B cell (primary cell): ENCODE results near the gene POLRMT. TPM values are rescaled to one million over a fixed set of nuclear protein-coding genes. Genes with fewer than 3 reads are reported as not detected.

Experiments
- ATAC-seq: fragments of 200-7000 bp; cut with Tn5 transposase; one replicate; pipeline ENCODE4 v1.10.0; 2021; ENCODE audit warnings: low read depth, mild to moderate bottlenecking, moderate number of reproducible peaks, moderate library complexity
- CTCF ChIA-PET: fragments of 350-600 bp; sonication (Branson Sonifier 250); formaldehyde crosslinking; loops from one replicate; lab custom pipeline; 2021; ENCODE audit warnings: antibody characterized with exemption, inconsistent platforms; lab: Charles Lee
- POLR2A ChIA-PET: fragments of 350-600 bp; sonication (Branson Sonifier 250); formaldehyde crosslinking; loops from one replicate; lab custom pipeline; 2021; ENCODE audit warnings: antibody characterized with exemption; lab: Charles Lee
- DNase-seq: peaks from one replicate; pipeline ENCODE4 v3.0.0; 2013
- H2AFZ ChIP-seq: 2 replicates; pipeline ENCODE4 v1.6.1; 2012; ENCODE audit warnings: mild to moderate bottlenecking, low read depth, low read length; ENCODE audit not compliant: insufficient read depth, poor library complexity, severe bottlenecking
- H3K27ac ChIP-seq, 2 donors: 1 replicate in 1 of 2; 2 replicates in 1 of 2; pipeline ENCODE4 v1.5.1; 2012 to 2013; ENCODE audit warnings: low read length in 2 of 2, mild to moderate bottlenecking in 2 of 2, moderate library complexity in 1 of 2
- H3K27me3 ChIP-seq, 4 experiments: fragments of 200-600 bp in 1 of 4; sonication (generic) in 1 of 4; replicated peaks in 1 of 4; 1 replicate in 2 of 4; 2 replicates in 2 of 4; pipeline versions ENCODE4 v1.6.1 to v1.7.0; 2013 to 2016; ENCODE audit warnings: low read length in 3 of 4, mild to moderate bottlenecking in 2 of 4, mixed read lengths in 1 of 4, moderate library complexity in 1 of 4; ENCODE audit not compliant: insufficient read depth in 4 of 4, control insufficient read depth in 3 of 4; ENCODE audit errors: control extremely low read depth in 1 of 4
- H3K36me3 ChIP-seq, 2 experiments: replicated peaks in 1 of 2; 1 replicate in 1 of 2; 2 replicates in 1 of 2; pipeline versions ENCODE4 v1.6.1 to v1.7.1; 2013; ENCODE audit warnings: low read length in 1 of 2; ENCODE audit not compliant: insufficient read depth in 2 of 2, control insufficient read depth in 1 of 2; ENCODE audit errors: control extremely low read depth in 1 of 2, extremely low read depth in 1 of 2
- H3K4me1 ChIP-seq, 2 donors: fragments of 200-600 bp in 1 of 2; sonication (generic) in 1 of 2; 1 replicate in 1 of 2; 2 replicates in 1 of 2; pipeline versions ENCODE4 v1.5.1 to v1.6.1; 2013 to 2017; ENCODE audit warnings: low read length in 2 of 2; ENCODE audit not compliant: control insufficient read depth in 2 of 2, insufficient read depth in 2 of 2
- H3K4me2 ChIP-seq: replicated peaks from 2 replicates; pipeline ENCODE3; 2012; ENCODE audit warnings: mild to moderate bottlenecking, low read depth, low read length; ENCODE audit not compliant: poor library complexity, severe bottlenecking
- H3K4me3 ChIP-seq, 5 experiments: fragments of 200-600 bp in 1 of 5; sonication (generic) in 1 of 5; 1 replicate in 3 of 5; 2 replicates in 2 of 5; pipeline versions ENCODE4 v1.5.1 to v1.7.0; 2011 to 2016; ENCODE audit warnings: low read length in 4 of 5, mild to moderate bottlenecking in 4 of 5, low read depth in 2 of 5, control low read depth in 1 of 5, moderate library complexity in 1 of 5; ENCODE audit not compliant: insufficient read depth in 1 of 5; ENCODE audit errors: control extremely low read depth in 1 of 5, extremely low read depth in 1 of 5
- H3K79me2 ChIP-seq: fragments of 200-600 bp; sonication (generic); one replicate; pipeline ENCODE4 v1.6.0; 2016; ENCODE audit warnings: low read length; ENCODE audit not compliant: control insufficient read depth, insufficient read depth
- H3K9ac ChIP-seq: fragments of 200-600 bp; sonication (generic); 2 replicates; pipeline ENCODE4 v1.6.1; 2017; ENCODE audit warnings: mild to moderate bottlenecking, low read length, moderate library complexity
- H3K9me3 ChIP-seq, 3 donors: one replicate each; pipeline versions ENCODE4 v1.6.1 to v1.7.1; 2013; ENCODE audit warnings: low read length in 2 of 3; ENCODE audit not compliant: control insufficient read depth in 2 of 3, insufficient read depth in 1 of 3; ENCODE audit errors: control extremely low read depth in 1 of 3
- H4K20me1 ChIP-seq: 2 replicates; pipeline ENCODE4 v1.6.0; 2012; ENCODE audit warnings: mild to moderate bottlenecking, low read length; ENCODE audit not compliant: insufficient read depth, control insufficient read depth, poor library complexity, severe bottlenecking
- H3K27ac Mint-ChIP-seq: one replicate; pipeline ENCODE4 v1.8.0; 2021; ENCODE audit warnings: mixed read lengths
- H3K27me3 Mint-ChIP-seq: one replicate; pipeline ENCODE4 v1.8.0; 2021; ENCODE audit warnings: mixed read lengths
- H3K4me1 Mint-ChIP-seq: one replicate; pipeline ENCODE4 v1.8.0; 2021; ENCODE audit warnings: mixed read lengths
- H3K4me3 Mint-ChIP-seq: one replicate; pipeline ENCODE4 v1.8.0; 2021; ENCODE audit warnings: mixed read lengths
- H3K9me3 Mint-ChIP-seq: one replicate; pipeline ENCODE4 v1.8.0; 2022; ENCODE audit warnings: mixed read lengths; ENCODE audit not compliant: insufficient read depth
- EZH2 ChIP-seq: IDR thresholded peaks from 2 replicates; pipeline ENCODE4 v1.6.1; 2012; ENCODE audit warnings: borderline replicate concordance, low read depth, mild to moderate bottlenecking, moderate library complexity, low read length; ENCODE audit not compliant: insufficient read depth, poor library complexity, severe bottlenecking
- WGBS: methylation state at CpG from one replicate; pipeline ENCODE4 v1.1.5; 2013; ENCODE audit warnings: missing lambda C conversion rate; ENCODE audit not compliant: insufficient coverage; 5-methylcytosine and 5-hydroxymethylcytosine counted together
- intact Hi-C: fragments of 100-400 bp; cut with micrococcal nuclease; formaldehyde crosslinking; loops from one replicate; pipeline ENCODE4 v1.10.0; 2022
- polyA plus RNA-seq: library from polyadenylated mRNA; depleted of rRNA; stranded (reverse); fragments of >200 nt; gene quantifications from 2 replicates; pipeline ENCODE4 v1.2.3, GENCODE V29; 2012
- total RNA-seq, 2 donors: library from RNA; stranded (reverse); fragments of 120-200 nt in 1 of 2; gene quantifications; 1 replicate in 1 of 2; 2 replicates in 1 of 2; pipeline versions ENCODE4 v1.2.3 to v1.2.4, GENCODE V29; 2013 to 2022
- TF ChIP-seq, protein P1 (sequence below): fragments of 200-600 bp; IDR thresholded peaks from one replicate; pipeline ENCODE4 v1.8.0; 2022; ENCODE audit warnings: antibody characterized with exemption, mild to moderate bottlenecking

POLRMT gene
- total and polyA plus RNA-seq, 2 donors (not counting 1 experiment from before 2014, with no cell fraction given): 77.8 to 98.0 TPM

DNA sequence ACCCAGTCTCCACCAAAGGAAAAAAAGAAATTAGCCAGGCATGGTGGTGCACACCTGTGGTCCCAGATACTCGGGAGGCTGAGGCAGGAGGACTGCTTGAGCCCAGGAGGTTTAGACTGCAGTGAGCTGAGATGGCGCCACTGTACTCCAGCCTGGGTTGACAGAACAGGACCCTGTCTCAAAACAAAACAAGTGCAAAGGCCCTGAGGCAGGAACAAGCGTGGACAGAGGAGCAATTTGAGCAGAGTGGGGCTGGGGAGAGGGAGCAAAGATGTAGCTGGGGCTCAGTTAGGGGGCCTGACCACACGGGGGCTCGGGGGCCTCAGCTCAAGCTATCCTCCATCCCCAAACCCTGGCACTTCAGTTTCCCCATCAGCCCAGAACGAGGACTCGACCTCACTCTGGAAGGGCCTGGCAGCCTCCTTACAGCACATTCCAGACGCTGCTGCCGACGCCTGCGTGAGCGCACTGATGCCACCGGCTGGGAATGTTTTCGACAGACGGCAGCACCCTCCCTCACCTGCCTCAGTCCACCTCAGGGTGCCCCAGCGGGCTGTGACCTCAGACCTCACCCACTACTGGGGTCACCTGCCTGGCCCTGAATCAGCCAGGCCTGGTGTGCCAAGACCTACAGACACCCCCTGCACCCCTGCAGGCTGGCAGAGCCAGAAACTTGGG lies 1.8 kb upstream of the POLRMT start:
- Histone ChIP-seq H4K20me1 (peaks cover 33% of the 10 kb centered on the region), H3K36me3 (peaks cover 0 to 8% of the 10 kb centered on the region in 2 experiments), H3K4me3 (no peak overlapping the region), H3K9me3 (peaks cover 0 to 6% (median 0%) of the 10 kb centered on the region in 3 donors), H3K4me2 (no peak overlapping the region), H3K4me1 (peaks cover 25 to 54% of the 10 kb centered on the region in 2 donors), H3K79me2 (peaks cover 42% of the 10 kb centered on the region), H3K27me3 (peaks cover 0 to 2% (median 0%) of the 10 kb centered on the region in 4 experiments), H3K27ac (no peak overlapping the region), H3K9ac (no peak overlapping the region), H2AFZ (no peak overlapping the region)
- ATAC-seq: no peak
- peaks cover 37% of the 10 kb centered on the region for H3K4me1 Mint-ChIP-seq
- CTCF ChIA-PET: no interaction called here
- WGBS: 94% methylated on average over 15 of the region's 16 CpGs
- no peak for TF ChIP-seq EZH2
- TF ChIP-seq, protein P1, sequence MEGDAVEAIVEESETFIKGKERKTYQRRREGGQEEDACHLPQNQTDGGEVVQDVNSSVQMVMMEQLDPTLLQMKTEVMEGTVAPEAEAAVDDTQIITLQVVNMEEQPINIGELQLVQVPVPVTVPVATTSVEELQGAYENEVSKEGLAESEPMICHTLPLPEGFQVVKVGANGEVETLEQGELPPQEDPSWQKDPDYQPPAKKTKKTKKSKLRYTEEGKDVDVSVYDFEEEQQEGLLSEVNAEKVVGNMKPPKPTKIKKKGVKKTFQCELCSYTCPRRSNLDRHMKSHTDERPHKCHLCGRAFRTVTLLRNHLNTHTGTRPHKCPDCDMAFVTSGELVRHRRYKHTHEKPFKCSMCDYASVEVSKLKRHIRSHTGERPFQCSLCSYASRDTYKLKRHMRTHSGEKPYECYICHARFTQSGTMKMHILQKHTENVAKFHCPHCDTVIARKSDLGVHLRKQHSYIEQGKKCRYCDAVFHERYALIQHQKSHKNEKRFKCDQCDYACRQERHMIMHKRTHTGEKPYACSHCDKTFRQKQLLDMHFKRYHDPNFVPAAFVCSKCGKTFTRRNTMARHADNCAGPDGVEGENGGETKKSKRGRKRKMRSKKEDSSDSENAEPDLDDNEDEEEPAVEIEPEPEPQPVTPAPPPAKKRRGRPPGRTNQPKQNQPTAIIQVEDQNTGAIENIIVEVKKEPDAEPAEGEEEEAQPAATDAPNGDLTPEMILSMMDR: no peak
- no peaks in the 10 kb centered on the region for H3K27me3 Mint-ChIP-seq
- intact Hi-C loops: no loop called here
- no peak for DNase-seq
- no peak overlapping the region for H3K4me3 Mint-ChIP-seq
- H3K27ac Mint-ChIP-seq: no peak overlapping the region
- H3K9me3 Mint-ChIP-seq: no peaks in the 10 kb centered on the region
- POLR2A ChIA-PET: interaction anchor here (2.6 kb wide), 1 partner anchor 28 kb away, joined by 20 read pairs; the partner anchor contains the start of gene RNF126
